Measurements from ENCODE around the gene USP24. TPM values are rescaled to one million over a fixed set of nuclear protein-coding genes. Genes with fewer than 3 reads are reported as not detected.

The USP24 gene
- total RNA-seq, 1 experiment from 2014 or later: 35.3 TPM

DNA sequence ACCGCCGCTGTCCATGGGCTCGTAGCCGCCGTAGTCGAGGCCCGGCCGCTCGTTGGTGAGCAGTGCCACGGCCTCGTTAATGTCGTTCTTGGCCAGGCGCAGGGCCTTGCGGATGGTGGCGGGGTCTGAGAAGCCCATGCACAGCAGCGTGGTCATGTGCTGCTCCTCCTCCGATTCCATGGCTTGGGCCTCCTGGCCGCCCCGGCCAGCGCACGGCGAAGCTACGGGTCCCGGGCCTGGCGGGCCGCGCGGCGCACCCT lies 300 bp downstream of the USP24 start:
- peaks cover 55 to 56% of the 10 kb centered on the region in 2 experiments for H3K4me1 Mint-ChIP-seq

More for the DNA sequence above, 300 bp downstream of the USP24 start:
- H2AFZ ChIP-seq (ENCODE audit: low read length): no peak overlapping the region
- no peak overlapping the region for H2BK120ac ChIP-seq (ENCODE audit: low read depth, low read length, poor library complexity, severe bottlenecking)
- no peak overlapping the region for H3K4ac ChIP-seq (ENCODE audit: low read depth, low read length)
- H2BK12ac ChIP-seq (ENCODE audit: insufficient read length, low read depth, low read length): no peak overlapping the region
- H4K5ac ChIP-seq (ENCODE audit: insufficient read length, low read depth, low read length): no peak overlapping the region
- H3K27ac ChIP-seq (ENCODE audit: insufficient read length, low read depth, low read length): peak overlapping the region; percentile 9
- no peak overlapping the region for H3K27ac Mint-ChIP-seq
- no peak overlapping the region for H3K23ac ChIP-seq (ENCODE audit: insufficient read length, low read depth, low read length)
- peak overlapping the region; percentile 18 for H2BK5ac ChIP-seq (ENCODE audit: insufficient read length, low read length)
- H3K4me2 ChIP-seq (ENCODE audit: insufficient read depth, insufficient read length, low read length): peak overlapping the region; percentile 82
- H3K36me3 Mint-ChIP-seq (ENCODE audit: insufficient read depth in 1 of 3, low read depth in 3 of 3): peaks cover 0 to 3% (median 0%) of the 10 kb centered on the region in 3 experiments; a peak in 1 of 7 replicates
- H3K9me3 Mint-ChIP-seq: no peaks in the 10 kb centered on the region; a peak in 2 of 5 replicates
- H3K27me3 Mint-ChIP-seq (ENCODE audit: low read depth): peaks cover 6% of the 10 kb centered on the region
- H3K4me1 ChIP-seq (ENCODE audit: insufficient read depth, low read length): no peaks in the 10 kb centered on the region
- no peak overlapping the region for H3T11ph ChIP-seq (ENCODE audit: low read length)
- H3K79me1 ChIP-seq (ENCODE audit: insufficient read depth, low read depth, low read length, poor library complexity, severe bottlenecking): peaks cover 6% of the 10 kb centered on the region
- TF ChIP-seq, protein P1, sequence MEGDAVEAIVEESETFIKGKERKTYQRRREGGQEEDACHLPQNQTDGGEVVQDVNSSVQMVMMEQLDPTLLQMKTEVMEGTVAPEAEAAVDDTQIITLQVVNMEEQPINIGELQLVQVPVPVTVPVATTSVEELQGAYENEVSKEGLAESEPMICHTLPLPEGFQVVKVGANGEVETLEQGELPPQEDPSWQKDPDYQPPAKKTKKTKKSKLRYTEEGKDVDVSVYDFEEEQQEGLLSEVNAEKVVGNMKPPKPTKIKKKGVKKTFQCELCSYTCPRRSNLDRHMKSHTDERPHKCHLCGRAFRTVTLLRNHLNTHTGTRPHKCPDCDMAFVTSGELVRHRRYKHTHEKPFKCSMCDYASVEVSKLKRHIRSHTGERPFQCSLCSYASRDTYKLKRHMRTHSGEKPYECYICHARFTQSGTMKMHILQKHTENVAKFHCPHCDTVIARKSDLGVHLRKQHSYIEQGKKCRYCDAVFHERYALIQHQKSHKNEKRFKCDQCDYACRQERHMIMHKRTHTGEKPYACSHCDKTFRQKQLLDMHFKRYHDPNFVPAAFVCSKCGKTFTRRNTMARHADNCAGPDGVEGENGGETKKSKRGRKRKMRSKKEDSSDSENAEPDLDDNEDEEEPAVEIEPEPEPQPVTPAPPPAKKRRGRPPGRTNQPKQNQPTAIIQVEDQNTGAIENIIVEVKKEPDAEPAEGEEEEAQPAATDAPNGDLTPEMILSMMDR (conservative IDR thresholded peaks at IDR 0.05): no peak
- H3K56ac ChIP-seq (ENCODE audit: insufficient read length, low read depth, low read length): no peak overlapping the region
- H2AK5ac ChIP-seq (ENCODE audit: insufficient read length, low read length): no peak overlapping the region
- H3K27me3 ChIP-seq (ENCODE audit: insufficient read depth, low read length): no peaks in the 10 kb centered on the region
- peaks cover 6% of the 10 kb centered on the region; the same call in 1 of the 2 replicates for H3K79me2 ChIP-seq (ENCODE audit: insufficient read depth, low read length)
- WGBS (ENCODE audit: extremely low coverage, insufficient read length, low lambda C conversion rate): no CpG with 5 or more reads among the region's 29 CpGs
- peak overlapping the region; percentile 98 for H3K14ac ChIP-seq (ENCODE audit: insufficient read depth, low read length)
- H2BK15ac ChIP-seq (ENCODE audit: low read depth, low read length): no peak overlapping the region; the same call in 1 of the 2 replicates
- DNase-seq: peak; percentile 58
- H4K91ac ChIP-seq (ENCODE audit: insufficient read length, low read depth, low read length): no peak overlapping the region
- H3K4me3 Mint-ChIP-seq: peak overlapping the region; percentile 77 to 81
- no peak overlapping the region for H2BK20ac ChIP-seq (ENCODE audit: low read depth, low read length, poor library complexity, severe bottlenecking)
- H3K23me2 ChIP-seq (ENCODE audit: insufficient read length, low read depth, low read length, poor library complexity, severe bottlenecking): peaks cover 15% of the 10 kb centered on the region
- peak overlapping the region; percentile 97 for H3K18ac ChIP-seq (ENCODE audit: insufficient read length, low read depth, low read length)
- H4K20me1 ChIP-seq (ENCODE audit: control insufficient read depth, insufficient read depth, insufficient read length): no peaks in the 10 kb centered on the region
- no peaks in the 10 kb centered on the region for H3K9me3 ChIP-seq (ENCODE audit: control insufficient read depth, low read depth, low read length)
- H4K8ac ChIP-seq (replicated peaks; ENCODE audit: insufficient read length, low read depth, low read length): no peak overlapping the region
- H3K9ac ChIP-seq (ENCODE audit: extremely low read depth, insufficient read length, low read length): peak overlapping the region; percentile 94

Data from H9 (cell line).